CD14-positive monocyte (primary cell): Measurements from ENCODE around the gene LEUTX. TPM values are rescaled to one million over a fixed set of nuclear protein-coding genes. Genes with fewer than 3 reads are reported as not detected.
A peak's percentile ranks its signal among the peaks of the same experiment; 100 is the strongest.

Experiments
- DNase-seq, 3 donors: peaks; one replicate each; pipeline ENCODE4 v3.0.0-alpha.2; 2011 to 2022
- H2AFZ ChIP-seq: 2 replicates; pipeline ENCODE4 v1.6.0; 2012; ENCODE audit warnings: mild to moderate bottlenecking, low read depth, low read length, inconsistent platforms; ENCODE audit not compliant: insufficient read depth, poor library complexity, severe bottlenecking
- H3K27ac ChIP-seq, 2 donors: 1 replicate in 1 of 2; 2 replicates in 1 of 2; pipeline ENCODE4 v1.5.1; 2012 to 2013; ENCODE audit warnings: low read length in 2 of 2, control low read depth in 1 of 2, inconsistent platforms in 1 of 2, low read depth in 1 of 2, mild to moderate bottlenecking in 1 of 2
- H3K27me3 ChIP-seq, 2 donors: one replicate each; pipeline versions ENCODE4 v1.6.0 to v1.6.1; 2011 to 2013; ENCODE audit warnings: low read length in 2 of 2; ENCODE audit not compliant: control insufficient read depth in 2 of 2, insufficient read depth in 2 of 2
- H3K36me3 ChIP-seq, 2 donors: replicated peaks in 1 of 2; 1 replicate in 1 of 2; 2 replicates in 1 of 2; pipeline versions ENCODE4 v1.5.1 to v1.6.1; 2012 to 2013; ENCODE audit warnings: low read length in 2 of 2, control low read depth in 1 of 2, inconsistent platforms in 1 of 2, mild to moderate bottlenecking in 1 of 2; ENCODE audit not compliant: insufficient read depth in 2 of 2, control insufficient read depth in 1 of 2
- H3K4me1 ChIP-seq, 2 donors: 1 replicate in 1 of 2; 2 replicates in 1 of 2; pipeline versions ENCODE4 v1.5.1 to v1.6.1; 2012 to 2013; ENCODE audit warnings: low read length in 2 of 2, control low read depth in 1 of 2, inconsistent platforms in 1 of 2, mild to moderate bottlenecking in 1 of 2, moderate library complexity in 1 of 2; ENCODE audit not compliant: insufficient read depth in 2 of 2, control insufficient read depth in 1 of 2
- H3K4me2 ChIP-seq: replicated peaks from 2 replicates; pipeline ENCODE3; 2012; ENCODE audit warnings: low read length, moderate library complexity, mild to moderate bottlenecking; ENCODE audit not compliant: poor library complexity, severe bottlenecking; ENCODE audit errors: extremely low read depth
- H3K4me3 ChIP-seq, 3 experiments: fragments of 200-600 bp in 1 of 3; sonication (generic) in 1 of 3; replicated peaks in 1 of 3; 1 replicate in 2 of 3; 2 replicates in 1 of 3; pipeline ENCODE4 v1.5.1; 2011 to 2013; ENCODE audit warnings: low read length in 3 of 3, mild to moderate bottlenecking in 3 of 3, control low read depth in 2 of 3, low read depth in 2 of 3, inconsistent platforms in 1 of 3, moderate library complexity in 1 of 3
- H3K79me2 ChIP-seq: 2 replicates; pipeline ENCODE4 v1.6.0; 2012; ENCODE audit warnings: mild to moderate bottlenecking, control low read depth, inconsistent platforms, low read length, moderate library complexity; ENCODE audit not compliant: insufficient read depth
- H3K9ac ChIP-seq: 2 replicates; pipeline ENCODE4 v1.6.0; 2017; ENCODE audit warnings: low read length, mild to moderate bottlenecking; ENCODE audit not compliant: insufficient read depth, poor library complexity, severe bottlenecking
- H3K9me3 ChIP-seq, 2 donors: replicated peaks in 1 of 2; 1 replicate in 1 of 2; 2 replicates in 1 of 2; pipeline versions ENCODE4 v1.5.1 to v1.6.1; 2012 to 2013; ENCODE audit warnings: low read length in 2 of 2, control low read depth in 1 of 2; ENCODE audit not compliant: control insufficient read depth in 1 of 2, insufficient read depth in 1 of 2
- H4K20me1 ChIP-seq: 2 replicates; pipeline ENCODE4 v1.6.0; 2012; ENCODE audit warnings: mild to moderate bottlenecking, low read length, control low read depth, moderate library complexity; ENCODE audit not compliant: insufficient read depth
- H3K27ac Mint-ChIP-seq, 7 donors: one replicate each; pipeline ENCODE4 v1.8.0; 2020; ENCODE audit warnings: mild to moderate bottlenecking in 7 of 7, mixed read lengths in 7 of 7, moderate library complexity in 6 of 7, inconsistent platforms in 2 of 7
- H3K27me3 Mint-ChIP-seq, 3 donors: one replicate each; pipeline ENCODE4 v1.8.0; 2021 to 2022; ENCODE audit warnings: low read depth in 3 of 3, mild to moderate bottlenecking in 3 of 3, mixed read lengths in 3 of 3, moderate library complexity in 3 of 3, inconsistent platforms in 1 of 3
- H3K36me3 Mint-ChIP-seq, 2 donors: one replicate each; pipeline ENCODE4 v1.8.0; 2020; ENCODE audit warnings: mixed read lengths in 2 of 2, inconsistent platforms in 1 of 2, mild to moderate bottlenecking in 1 of 2
- H3K4me1 Mint-ChIP-seq: one replicate; pipeline ENCODE4 v1.8.0; 2020; ENCODE audit warnings: mild to moderate bottlenecking, mixed read lengths
- H3K4me3 Mint-ChIP-seq, 2 donors: one replicate each; pipeline ENCODE4 v1.8.0; 2020; ENCODE audit warnings: mild to moderate bottlenecking in 2 of 2, mixed read lengths in 2 of 2, moderate library complexity in 1 of 2
- H3K9me3 Mint-ChIP-seq, 7 donors: one replicate each; pipeline ENCODE4 v1.8.0; 2020 to 2022; ENCODE audit warnings: mixed read lengths in 7 of 7, mild to moderate bottlenecking in 6 of 7, moderate library complexity in 6 of 7, inconsistent platforms in 2 of 7
- WGBS: methylation state at CpG from one replicate; pipeline ENCODE4 v1.1.5; 2013; ENCODE audit warnings: missing lambda C conversion rate; ENCODE audit not compliant: insufficient coverage; 5-methylcytosine and 5-hydroxymethylcytosine counted together
- intact Hi-C, 2 donors: fragments of 100-400 bp; cut with micrococcal nuclease; formaldehyde crosslinking; loops; one replicate each; pipeline versions ENCODE4 v1.15.0 to v1.15.1; 2023
- polyA plus RNA-seq, 3 donors: library from polyadenylated mRNA; depleted of rRNA in 1 of 3; unstranded in 2 of 3; stranded (reverse) in 1 of 3; fragments of 300-500 nt in 2 of 3; fragments of >200 nt in 1 of 3; fragmentation: Illumina TruSeq in 2 of 3; gene quantifications; 1 replicate in 2 of 3; 2 replicates in 1 of 3; pipeline ENCODE4 v1.2.3, GENCODE V29; 2012 to 2021
- TF ChIP-seq, protein P1 (sequence below): fragments of 200-600 bp; IDR thresholded peaks from one replicate; pipeline ENCODE4 v1.8.0; 2022; ENCODE audit warnings: antibody characterized with exemption, mild to moderate bottlenecking

The LEUTX gene
- polyA plus RNA-seq, 3 donors: not detected

- Histone ChIP-seq H3K9ac (no peak overlapping the region), H3K4me3 (peak overlapping the region in 1 of 3 experiments; percentile 95), H3K27me3 (no peaks in the 10 kb centered on the region), H2AFZ (no peak overlapping the region), H3K4me2 (peak overlapping the region; percentile 98), H3K9me3 (no peaks in the 10 kb centered on the region), H4K20me1 (no peaks in the 10 kb centered on the region), H3K36me3 (peaks cover 25 to 41% of the 10 kb centered on the region in 2 donors), H3K27ac (peak overlapping the region; percentile 9 to 69), H3K4me1 (peaks cover 32 to 45% of the 10 kb centered on the region in 2 donors), H3K79me2 (peaks cover 6% of the 10 kb centered on the region)
- Mint-ChIP-seq H3K4me1 (peaks cover 24% of the 10 kb centered on the region), H3K27ac (peak overlapping the region in 3 of 7 donors; percentile 42 to 76 (median 52)), H3K9me3 (peaks cover 0 to 3% (median 0%) of the 10 kb centered on the region in 7 donors), H3K4me3 (no peak overlapping the region), H3K36me3 (peaks cover 22 to 47% of the 10 kb centered on the region in 2 donors), H3K27me3 (no peaks in the 10 kb centered on the region)
- DNase-seq: no peak
- intact Hi-C loops: no loop called here
- TF ChIP-seq, protein P1, sequence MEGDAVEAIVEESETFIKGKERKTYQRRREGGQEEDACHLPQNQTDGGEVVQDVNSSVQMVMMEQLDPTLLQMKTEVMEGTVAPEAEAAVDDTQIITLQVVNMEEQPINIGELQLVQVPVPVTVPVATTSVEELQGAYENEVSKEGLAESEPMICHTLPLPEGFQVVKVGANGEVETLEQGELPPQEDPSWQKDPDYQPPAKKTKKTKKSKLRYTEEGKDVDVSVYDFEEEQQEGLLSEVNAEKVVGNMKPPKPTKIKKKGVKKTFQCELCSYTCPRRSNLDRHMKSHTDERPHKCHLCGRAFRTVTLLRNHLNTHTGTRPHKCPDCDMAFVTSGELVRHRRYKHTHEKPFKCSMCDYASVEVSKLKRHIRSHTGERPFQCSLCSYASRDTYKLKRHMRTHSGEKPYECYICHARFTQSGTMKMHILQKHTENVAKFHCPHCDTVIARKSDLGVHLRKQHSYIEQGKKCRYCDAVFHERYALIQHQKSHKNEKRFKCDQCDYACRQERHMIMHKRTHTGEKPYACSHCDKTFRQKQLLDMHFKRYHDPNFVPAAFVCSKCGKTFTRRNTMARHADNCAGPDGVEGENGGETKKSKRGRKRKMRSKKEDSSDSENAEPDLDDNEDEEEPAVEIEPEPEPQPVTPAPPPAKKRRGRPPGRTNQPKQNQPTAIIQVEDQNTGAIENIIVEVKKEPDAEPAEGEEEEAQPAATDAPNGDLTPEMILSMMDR: no peak
- WGBS: 75% methylated on average over 5 of the region's 11 CpGs
Observed at GRCh38 chr19:39825093-39825463, 46.4 kb downstream of the LEUTX start.

DNA sequence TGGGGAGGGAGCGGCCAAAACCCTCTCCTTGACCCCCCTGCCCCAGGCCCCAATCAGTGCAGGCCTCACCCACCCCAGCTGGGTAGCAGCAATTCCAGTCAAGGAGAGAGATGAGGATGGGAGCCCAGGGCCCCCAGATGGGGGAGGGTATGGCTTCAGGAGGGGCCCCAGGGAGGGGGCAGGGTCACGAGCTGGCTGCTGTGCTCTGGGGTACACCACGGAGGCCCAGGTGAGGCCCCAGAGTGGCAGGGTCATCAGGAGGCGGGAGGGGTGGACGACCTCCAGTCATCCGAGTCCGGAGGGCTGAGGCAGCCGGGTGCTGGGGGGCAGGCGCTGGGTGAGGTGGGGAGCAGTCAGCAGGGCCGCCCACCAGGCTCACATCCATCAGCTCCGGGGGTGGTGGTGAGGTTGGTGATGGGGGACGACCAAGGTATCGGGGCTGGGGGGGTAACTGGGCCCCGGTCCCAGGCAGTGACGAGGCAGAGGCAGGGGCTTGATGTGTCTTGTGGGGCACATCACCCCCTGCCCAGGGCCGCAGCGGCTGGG, 47.0 kb downstream of the LEUTX start:
- Mint-ChIP-seq H3K9me3 (peaks cover 0 to 3% (median 0%) of the 10 kb centered on the region in 7 donors), H3K27ac (peak overlapping the region in 1 of 7 donors; percentile 18), H3K4me1 (peaks cover 23% of the 10 kb centered on the region), H3K4me3 (no peak overlapping the region), H3K36me3 (peaks cover 27 to 52% of the 10 kb centered on the region in 2 donors), H3K27me3 (no peaks in the 10 kb centered on the region)
- H3K79me2 ChIP-seq: peaks cover 5% of the 10 kb centered on the region
- no peak overlapping the region for H3K9ac ChIP-seq
- peaks cover 32 to 45% of the 10 kb centered on the region in 2 donors for H3K4me1 ChIP-seq
- no peak overlapping the region for H3K27ac ChIP-seq
- TF ChIP-seq, protein P1: no peak
- H3K9me3 ChIP-seq: no peaks in the 10 kb centered on the region
- peaks cover 30 to 46% of the 10 kb centered on the region in 2 donors for H3K36me3 ChIP-seq
- no peak overlapping the region for H2AFZ ChIP-seq
- H4K20me1 ChIP-seq: no peaks in the 10 kb centered on the region
- H3K27me3 ChIP-seq: no peaks in the 10 kb centered on the region
- DNase-seq: no peak
- intact Hi-C loops: no loop called here
- no peak overlapping the region for H3K4me2 ChIP-seq
- 90% methylated on average over 7 of the region's 17 CpGs for WGBS
- H3K4me3 ChIP-seq: no peak overlapping the region
